Renal cortical epithelial cell (primary cell): ENCODE data around the gene CTDP1. TPM values are rescaled to one million over a fixed set of nuclear protein-coding genes. Genes with fewer than 3 reads are reported as not detected.
"Not testable (repeated sequence)": the region's sequence is repeated elsewhere in the genome, so short reads cannot be mapped to it uniquely, and the experiment has no call there.

Source experiments
- DNase-seq: peaks from one replicate; pipeline ENCODE4 v3.0.0-alpha.2; 2011; ENCODE audit warnings: low read depth
- total RNA-seq: library from RNA; depleted of rRNA; stranded (reverse); fragments of >200 nt; gene quantifications from 2 replicates; pipeline ENCODE4 v1.2.3, GENCODE V29; 2014

Gene CTDP1
- total RNA-seq, 1 donor from 2014 or later, result 36.1 TPM

GRCh38 chr18:79724299-79725080 is 44.9 kb downstream of the CTDP1 start:
- DNase-seq, result no peak

- DNase-seq, result no peak
These were observed 45.9 kb downstream of the CTDP1 start for GRCh38 chr18:79725486-79725885.

GRCh38 chr18:79726721-79727120 is 47.1 kb downstream of the CTDP1 start:
- no peak for DNase-seq

DNA sequence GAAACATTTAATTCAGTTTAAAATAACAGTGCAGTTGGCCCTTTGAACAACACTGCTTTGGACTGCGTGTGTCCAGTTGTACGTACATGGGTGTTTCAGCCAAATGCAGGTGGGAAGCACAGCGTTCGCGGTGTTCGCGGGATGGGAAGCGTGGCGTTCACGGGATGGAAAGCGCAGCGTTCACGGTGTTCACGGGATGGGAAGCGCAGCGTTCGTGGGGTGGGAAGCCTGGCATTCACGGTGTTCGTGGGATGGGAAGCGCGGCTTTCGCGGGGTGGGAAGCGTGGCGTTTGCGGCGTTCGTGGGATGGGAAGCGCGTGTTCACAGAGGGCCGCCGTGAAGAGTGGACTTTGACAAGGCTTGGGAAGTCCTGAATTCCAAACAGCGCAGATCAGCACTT is 47.6 kb downstream of the CTDP1 start:
- no peak for DNase-seq

DNA sequence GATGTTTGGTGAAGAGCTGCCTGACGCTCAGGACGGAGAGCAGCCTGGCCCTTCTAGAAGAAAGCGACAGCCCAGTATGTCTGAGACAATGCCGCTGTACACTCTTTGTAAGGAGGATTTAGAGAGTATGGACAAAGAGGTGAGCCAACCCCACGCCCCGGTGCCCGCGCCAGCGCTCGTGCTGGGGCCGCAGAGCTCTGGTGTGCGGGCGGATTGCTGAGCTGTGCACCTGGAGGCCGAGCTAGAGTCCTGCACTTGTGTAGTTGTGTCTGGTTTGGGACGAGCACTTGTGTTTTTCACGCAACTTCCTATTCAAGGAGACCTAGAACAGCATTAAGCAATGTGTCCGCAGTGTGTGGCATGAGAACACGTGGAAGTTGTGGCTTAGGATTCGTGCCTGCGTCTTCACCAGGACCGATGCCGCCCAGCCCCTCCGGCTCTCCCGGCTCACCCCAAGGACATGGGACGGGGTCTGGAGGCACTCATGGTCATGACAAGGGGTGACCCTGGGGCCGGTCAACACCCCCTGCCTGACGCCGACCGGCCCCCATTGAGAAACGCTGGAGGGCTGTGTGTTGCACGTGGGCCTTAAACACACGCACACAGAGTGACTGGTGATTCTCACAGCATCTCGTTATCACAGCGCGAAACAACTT is 49.5 kb downstream of the CTDP1 start:
- DNase-seq, result no peak

GRCh38 chr18:79729611-79730010 is 50.0 kb downstream of the CTDP1 start:
- no peak for DNase-seq

- no peak for DNase-seq
These were observed 51.2 kb downstream of the CTDP1 start for GRCh38 chr18:79730804-79731203.

GRCh38 chr18:79731881-79732720 is 52.5 kb downstream of the CTDP1 start:
- not testable (repeated sequence) for DNase-seq

- DNase-seq, result no peak
These were observed 53.1 kb downstream of the CTDP1 start for GRCh38 chr18:79732721-79733025.

DNA sequence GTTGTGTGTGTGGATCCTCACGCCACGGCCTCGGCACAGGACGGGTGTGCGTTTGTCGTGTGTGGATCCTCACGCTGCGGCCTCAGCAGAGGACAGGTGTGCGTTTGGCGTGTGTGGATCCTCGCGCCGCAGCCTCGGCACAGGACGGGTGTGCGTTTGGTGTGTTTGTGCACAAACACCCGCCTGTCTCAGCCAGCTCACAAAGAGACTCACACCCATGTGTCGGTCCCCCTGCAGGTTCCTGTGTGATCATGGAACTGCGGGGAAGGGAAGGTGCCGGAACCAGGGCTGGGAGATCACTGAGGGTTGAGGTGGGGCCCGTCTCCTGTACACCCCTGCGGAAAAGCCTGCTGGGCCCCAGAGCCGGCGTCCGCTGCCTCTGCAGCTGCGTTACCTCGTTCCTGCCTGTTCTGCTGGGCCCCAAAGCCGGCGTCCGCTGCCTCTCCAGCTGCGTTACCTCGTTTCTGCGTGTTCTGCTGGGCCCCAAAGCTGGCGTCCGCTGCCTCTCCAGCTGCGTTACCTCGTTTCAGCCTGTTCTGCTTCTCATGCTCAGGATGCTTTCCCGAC is 53.6 kb downstream of the CTDP1 start:
- no peak for DNase-seq

DNA sequence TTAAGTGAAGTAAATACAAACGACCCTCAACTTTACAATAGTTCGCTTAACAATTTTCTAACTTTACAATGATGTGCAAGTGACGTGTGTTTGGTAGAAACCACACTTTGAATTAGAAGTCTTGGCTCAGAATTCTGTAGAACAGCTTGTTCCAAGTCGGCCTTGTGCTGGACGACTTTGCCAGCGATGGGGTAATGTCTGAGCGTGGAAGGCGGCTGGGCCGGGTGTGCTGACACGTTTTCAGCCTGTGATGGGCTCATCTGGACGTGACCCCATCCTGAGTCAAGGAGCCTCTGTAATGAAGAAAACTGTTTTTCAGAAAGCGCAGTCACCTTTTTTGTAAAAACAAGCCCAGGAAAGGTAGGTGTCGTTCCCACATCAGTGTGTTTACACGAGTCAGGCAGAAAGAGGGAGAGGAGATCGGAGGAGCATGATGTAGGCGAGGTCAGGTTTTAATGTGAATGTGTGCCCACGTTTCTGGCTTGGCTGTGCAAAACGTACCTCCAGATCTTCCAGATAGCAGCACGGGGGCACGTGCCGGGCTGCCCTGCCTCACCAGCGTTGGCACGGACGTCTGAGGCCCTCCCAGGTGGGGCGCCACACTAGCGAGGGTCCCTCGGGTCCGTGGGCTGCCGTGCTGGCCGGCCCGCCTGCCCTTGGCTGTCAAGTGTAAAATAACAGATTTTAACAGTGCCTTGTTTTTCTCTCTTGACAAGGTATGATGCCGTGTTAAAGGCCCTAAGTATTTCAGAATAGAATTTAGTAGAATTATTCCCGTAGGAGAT is 54.6 kb downstream of the CTDP1 start:
- DNase-seq, result no peak

DNA sequence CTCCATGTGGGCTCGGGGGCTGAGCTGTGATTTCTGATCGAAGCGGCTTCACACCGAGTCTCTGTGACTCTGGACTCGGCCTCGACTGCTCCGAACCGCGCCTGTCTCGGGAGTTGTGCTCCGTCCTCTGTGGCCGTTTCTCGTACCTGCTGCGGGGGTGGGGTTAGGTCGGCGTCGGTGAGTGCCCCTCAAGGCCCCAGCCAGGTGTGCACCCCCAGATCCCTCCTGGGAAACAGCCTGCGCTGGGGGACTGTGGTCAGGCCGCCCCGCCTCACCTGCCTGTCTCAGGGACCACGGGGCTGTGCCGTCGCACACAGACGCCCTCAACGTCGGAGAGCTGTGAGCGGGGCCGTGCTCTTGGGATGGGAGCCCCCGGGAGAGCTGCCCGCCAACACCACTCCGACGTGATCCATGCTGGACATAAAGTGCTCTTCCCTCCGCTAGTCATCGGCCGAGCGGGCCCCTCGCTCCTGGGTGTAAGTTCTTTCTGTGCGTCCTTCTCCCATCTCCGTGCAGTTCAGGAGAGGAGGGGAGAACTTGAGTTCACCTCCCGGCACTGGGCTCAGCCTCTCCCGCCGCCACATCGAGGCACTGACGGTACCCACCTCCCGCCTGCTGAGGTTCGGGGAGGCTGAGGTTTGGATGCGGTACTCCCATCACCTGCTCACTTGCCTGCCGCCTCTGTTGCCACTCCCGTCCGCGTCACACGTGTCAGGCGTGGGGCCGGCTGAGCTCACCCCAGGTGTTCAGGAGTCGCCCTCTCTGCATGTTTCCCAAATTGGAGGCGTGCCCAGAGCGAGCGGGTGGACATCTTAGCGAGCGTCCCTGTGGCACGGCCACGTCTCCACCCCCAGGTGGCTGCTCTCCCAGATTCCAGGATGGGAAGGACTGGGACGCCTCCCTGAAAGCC is 55.7 kb downstream of the CTDP1 start:
- DNase-seq, result no peak

DNA sequence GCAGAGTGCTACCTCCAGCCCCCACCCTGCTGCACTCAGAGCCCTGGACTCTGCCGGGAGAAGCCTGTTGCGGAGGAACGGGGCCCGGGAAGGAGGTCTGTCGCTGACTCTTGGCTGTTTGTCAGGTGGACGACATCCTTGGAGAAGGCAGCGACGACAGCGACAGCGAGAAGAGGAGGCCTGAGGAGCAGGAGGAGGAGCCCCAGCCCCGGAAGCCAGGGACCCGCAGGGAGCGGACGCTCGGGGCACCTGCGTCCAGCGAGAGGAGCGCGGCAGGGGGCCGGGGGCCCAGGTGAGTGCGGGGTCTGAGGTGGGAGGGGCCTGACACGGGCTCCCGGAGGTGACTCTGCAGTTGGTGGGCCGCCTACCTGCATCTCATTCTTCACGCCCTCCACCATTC is 56.6 kb downstream of the CTDP1 start:
- no peak for DNase-seq

DNA sequence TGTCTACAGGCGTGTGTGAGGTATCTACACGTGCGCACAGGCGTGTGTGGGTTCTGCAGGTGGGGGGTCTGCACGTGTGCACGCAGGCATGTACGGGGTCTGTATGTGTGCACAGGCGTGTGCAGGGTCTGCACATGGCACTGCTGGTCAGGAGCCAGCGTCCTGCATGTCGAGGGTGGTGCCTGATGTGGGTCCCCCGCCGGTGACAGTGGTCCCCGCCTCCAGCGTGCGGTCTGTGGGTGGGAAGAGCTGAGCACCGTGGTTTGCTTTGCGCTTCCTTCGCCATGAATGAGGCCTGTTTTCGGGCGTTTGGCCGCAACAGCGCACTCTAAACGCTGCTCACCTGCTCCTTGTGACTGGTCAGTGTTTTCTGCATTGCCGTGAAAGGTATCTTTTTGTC is 57.2 kb downstream of the CTDP1 start:
- no peak for DNase-seq

DNA sequence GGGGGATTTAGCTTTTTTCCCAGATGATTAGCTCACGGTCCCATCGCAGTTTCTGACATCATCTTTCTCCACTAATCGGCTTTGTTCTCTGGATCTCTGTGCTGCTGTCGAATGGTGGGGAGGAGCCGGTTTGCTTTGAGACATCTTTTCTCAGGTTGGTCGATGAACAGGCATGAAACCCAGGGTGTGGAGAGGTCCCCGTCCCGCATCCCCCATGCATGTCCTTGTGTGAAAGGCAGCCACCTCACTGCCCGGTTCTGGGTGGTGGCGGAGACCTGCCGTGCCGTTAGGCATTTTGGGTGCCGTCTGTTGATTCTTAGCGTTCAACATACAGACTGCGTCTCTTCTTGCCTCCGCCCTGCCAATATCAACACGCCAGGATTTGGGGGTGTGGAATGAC is 57.8 kb downstream of the CTDP1 start:
- DNase-seq, result no peak

GRCh38 chr18:79738041-79738461 is 58.4 kb downstream of the CTDP1 start:
- no peak for DNase-seq

DNA sequence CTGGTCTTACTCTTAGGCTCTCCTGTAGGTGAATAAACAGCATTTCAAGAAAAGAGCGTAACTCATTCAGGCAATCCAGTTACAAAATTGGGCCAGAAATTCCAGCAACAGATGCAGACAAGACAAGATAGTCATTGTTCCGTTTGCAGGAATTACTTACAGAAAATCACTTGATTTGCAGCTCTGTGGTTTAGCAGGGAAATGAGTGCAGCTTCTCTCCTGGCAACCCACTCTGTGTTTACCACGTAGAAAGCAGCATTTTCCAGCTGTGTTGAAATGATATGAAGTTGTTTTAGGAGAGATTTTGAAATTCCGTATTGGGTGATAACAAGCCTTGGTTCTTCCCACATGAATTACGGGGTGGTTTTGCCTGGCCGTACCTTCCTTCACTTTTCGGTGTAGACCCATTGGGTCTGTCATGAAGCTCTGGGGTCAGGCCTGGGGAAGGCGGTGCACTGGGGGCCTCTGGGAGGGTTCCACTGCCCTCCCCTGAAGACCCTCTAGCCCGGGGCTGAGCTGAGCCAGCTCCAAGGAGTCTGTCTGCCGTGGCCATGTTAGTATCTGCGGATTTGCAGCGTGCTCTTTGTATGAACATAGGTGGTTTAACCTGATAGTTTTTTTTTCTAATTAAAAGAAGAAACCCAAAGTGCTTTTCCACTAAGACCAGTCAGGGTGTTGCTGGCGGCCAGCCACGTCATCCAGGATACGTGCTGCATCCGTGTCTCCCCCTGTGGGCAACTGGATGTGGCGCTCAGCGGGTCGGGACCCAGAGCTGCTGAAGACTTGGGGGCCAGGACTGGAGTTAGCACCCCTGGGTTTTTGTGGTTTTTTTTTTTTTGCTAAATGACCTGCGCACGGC is 59.2 kb downstream of the CTDP1 start:
- no peak for DNase-seq

GRCh38 chr18:79739440-79739778 is 59.8 kb downstream of the CTDP1 start:
- no peak for DNase-seq

DNA sequence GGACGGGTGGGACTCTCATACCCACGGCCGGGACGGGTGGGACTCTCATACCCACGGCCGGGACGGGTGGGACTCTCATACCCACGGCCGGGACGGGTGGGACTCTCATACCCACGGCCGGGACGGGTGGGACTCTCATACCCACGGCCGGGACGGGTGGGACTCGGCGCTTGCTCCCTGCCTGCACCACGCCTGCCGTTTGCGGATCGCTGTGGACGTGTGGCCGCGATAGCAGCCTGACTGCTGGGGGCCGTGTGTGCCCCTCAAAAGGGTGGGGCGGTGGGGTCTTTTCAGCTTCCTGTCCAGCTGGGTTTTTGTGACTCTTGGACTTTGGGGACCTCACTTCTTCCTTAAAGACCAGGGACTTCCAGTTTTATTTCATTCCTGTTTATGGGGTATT is 60.4 kb downstream of the CTDP1 start:
- DNase-seq, result not testable (repeated sequence)
